Measurements from ENCODE around the gene KBTBD8. TPM values are rescaled to one million over a fixed set of nuclear protein-coding genes. Genes with fewer than 3 reads are reported as not detected.

The KBTBD8 gene
- total and polyA plus RNA-seq, 4 donors, result 0.10 to 3.1 (median 1.5) TPM

GRCh38 chr3:67034371-67034770, 36.3 kb downstream of the KBTBD8 start:
- DNase-seq (no peak), ATAC-seq (ENCODE audit: low FRiP score) (no peak)
- WGBS, 2 donors, result 86 to 91% methylated on average over 3 of the region's 3 CpGs
- Histone ChIP-seq H3K27me3 (ENCODE audit: control insufficient read depth in 1 of 2, insufficient read depth in 2 of 2, low read length in 1 of 2) (no peaks in the 10 kb centered on the region), H3K27ac (ENCODE audit: low read depth in 1 of 2, low read length in 2 of 2) (no peak overlapping the region), H3K9me3 (ENCODE audit: control insufficient read depth, low read length) (no peaks in the 10 kb centered on the region), H3K4me1 (ENCODE audit: control insufficient read depth in 1 of 2, insufficient read depth in 2 of 2, low read length in 2 of 2) (no peaks in the 10 kb centered on the region), H3K4me3 (ENCODE audit: low read length in 2 of 2) (no peak overlapping the region), H3K36me3 (ENCODE audit: control insufficient read depth in 1 of 2, insufficient read depth in 2 of 2, low read length in 1 of 2) (no peaks in the 10 kb centered on the region)
- intact Hi-C loops (cut with DNase I), result no loop called here

DNA sequence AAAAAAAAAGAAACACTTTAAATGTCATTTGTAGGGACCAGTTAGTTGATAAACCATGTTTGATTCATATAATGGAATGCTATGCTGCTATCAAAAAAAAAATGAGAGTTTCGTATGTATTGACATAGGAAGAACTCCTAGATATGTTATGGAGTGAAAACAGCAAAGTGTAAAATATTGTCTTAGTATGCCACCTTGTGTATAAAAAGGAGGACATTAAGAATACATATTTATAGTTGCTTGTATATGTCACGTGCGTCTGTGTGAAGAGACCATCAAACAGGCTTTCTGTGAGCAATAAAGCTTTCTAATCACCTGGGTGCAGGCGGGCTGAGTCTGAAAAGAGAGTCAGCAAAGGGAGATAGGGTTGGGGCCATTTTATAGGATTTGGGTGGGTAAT, 39.5 kb downstream of the KBTBD8 start:
- Histone ChIP-seq H3K4me1 (ENCODE audit: control insufficient read depth in 1 of 2, insufficient read depth in 2 of 2, low read length in 2 of 2) (no peaks in the 10 kb centered on the region), H3K27ac (ENCODE audit: low read depth in 1 of 2, low read length in 2 of 2) (no peak overlapping the region), H3K36me3 (ENCODE audit: control insufficient read depth in 1 of 2, insufficient read depth in 2 of 2, low read length in 1 of 2) (no peaks in the 10 kb centered on the region), H3K4me3 (ENCODE audit: low read length in 2 of 2) (no peak overlapping the region), H3K9me3 (ENCODE audit: control insufficient read depth, low read length) (no peaks in the 10 kb centered on the region), H3K27me3 (ENCODE audit: control insufficient read depth in 1 of 2, insufficient read depth in 2 of 2, low read length in 1 of 2) (no peaks in the 10 kb centered on the region)
- intact Hi-C loops (cut with DNase I), result no loop called here
- no peak for DNase-seq
- WGBS, 2 donors, result 76 to 80% methylated on average over 4 of the region's 4 CpGs
- ATAC-seq (ENCODE audit: low FRiP score), result no peak

DNA sequence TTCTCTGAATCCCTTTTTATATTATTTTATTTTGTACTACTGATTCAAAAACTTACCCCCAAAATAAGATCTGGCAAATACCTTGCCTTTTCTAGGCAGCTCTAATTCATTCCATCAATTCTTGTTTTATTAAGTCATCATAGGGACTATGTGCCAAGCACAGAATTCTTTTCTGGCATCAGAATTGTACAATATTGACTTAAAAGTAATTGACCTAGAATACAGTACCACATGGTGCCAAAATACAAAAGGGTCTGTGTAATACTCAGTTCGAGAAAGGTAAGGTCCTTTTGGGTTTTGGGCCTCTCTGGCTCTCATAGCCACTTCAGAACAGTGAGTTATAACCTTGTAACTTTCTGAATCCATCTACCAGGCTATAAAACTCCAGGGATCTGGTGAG, 46.2 kb downstream of the KBTBD8 start:
- intact Hi-C loops (cut with DNase I), result no loop called here
- H3K27me3 ChIP-seq (ENCODE audit: control insufficient read depth in 1 of 2, insufficient read depth in 2 of 2, low read length in 1 of 2), result no peaks in the 10 kb centered on the region
- no peaks in the 10 kb centered on the region for H3K4me1 ChIP-seq (ENCODE audit: control insufficient read depth in 1 of 2, insufficient read depth in 2 of 2, low read length in 2 of 2)
- ATAC-seq (ENCODE audit: low FRiP score) (no peak), DNase-seq (no peak)
- no peak overlapping the region for H3K27ac ChIP-seq (ENCODE audit: low read depth in 1 of 2, low read length in 2 of 2)
- H3K4me3 ChIP-seq (ENCODE audit: low read length in 2 of 2), result no peak overlapping the region
- no peaks in the 10 kb centered on the region for H3K9me3 ChIP-seq (ENCODE audit: control insufficient read depth, low read length)
- WGBS, 2 donors, result 3 to 10% methylated on average over 1 of the region's 1 CpG
- no peaks in the 10 kb centered on the region for H3K36me3 ChIP-seq (ENCODE audit: control insufficient read depth in 1 of 2, insufficient read depth in 2 of 2, low read length in 1 of 2)

DNA sequence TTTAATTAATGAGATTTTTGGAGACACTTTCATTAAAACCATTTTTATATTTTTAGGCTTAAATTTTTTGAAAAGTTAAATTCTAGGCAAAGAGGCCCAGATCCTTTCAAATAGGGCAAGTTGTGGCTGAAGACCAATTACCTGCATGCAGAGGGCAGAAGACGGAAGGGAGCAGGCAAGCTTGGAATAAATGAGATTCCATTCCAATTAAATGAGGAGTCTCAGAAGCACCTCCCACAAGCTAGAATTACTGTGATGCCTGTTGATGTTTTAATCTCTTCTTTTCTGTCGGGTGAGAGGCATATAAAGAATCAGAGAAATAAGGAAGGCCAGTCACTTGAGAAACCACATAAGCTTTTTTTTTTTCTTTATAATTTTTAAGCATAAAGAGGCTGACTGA, 46.8 kb downstream of the KBTBD8 start:
- WGBS, 2 donors, result 85 to 87% methylated on average over 2 of the region's 2 CpGs
- intact Hi-C loops (cut with DNase I), result no loop called here
- no peak overlapping the region for H3K27ac ChIP-seq (ENCODE audit: low read depth in 1 of 2, low read length in 2 of 2)
- no peak for ATAC-seq (ENCODE audit: low FRiP score)
- no peaks in the 10 kb centered on the region for H3K27me3 ChIP-seq (ENCODE audit: control insufficient read depth in 1 of 2, insufficient read depth in 2 of 2, low read length in 1 of 2)
- H3K36me3 ChIP-seq (ENCODE audit: control insufficient read depth in 1 of 2, insufficient read depth in 2 of 2, low read length in 1 of 2), result no peaks in the 10 kb centered on the region
- no peaks in the 10 kb centered on the region for H3K4me1 ChIP-seq (ENCODE audit: control insufficient read depth in 1 of 2, insufficient read depth in 2 of 2, low read length in 2 of 2)
- H3K9me3 ChIP-seq (ENCODE audit: control insufficient read depth, low read length), result no peaks in the 10 kb centered on the region
- DNase-seq, result no peak
- H3K4me3 ChIP-seq (ENCODE audit: low read length in 2 of 2), result no peak overlapping the region

- no peak overlapping the region for H3K27ac ChIP-seq (ENCODE audit: low read depth in 1 of 2, low read length in 2 of 2)
- no peaks in the 10 kb centered on the region for H3K36me3 ChIP-seq (ENCODE audit: control insufficient read depth in 1 of 2, insufficient read depth in 2 of 2, low read length in 1 of 2)
- no peaks in the 10 kb centered on the region for H3K4me1 ChIP-seq (ENCODE audit: control insufficient read depth in 1 of 2, insufficient read depth in 2 of 2, low read length in 2 of 2)
- 93 to 95% methylated on average over 5 of the region's 5 CpGs for WGBS, 2 donors
- DNase-seq (no peak), ATAC-seq (ENCODE audit: low FRiP score) (no peak)
- intact Hi-C loops (cut with DNase I), result no loop called here
- no peaks in the 10 kb centered on the region for H3K9me3 ChIP-seq (ENCODE audit: control insufficient read depth, low read length)
- H3K4me3 ChIP-seq (ENCODE audit: low read length in 2 of 2), result no peak overlapping the region
- H3K27me3 ChIP-seq (ENCODE audit: control insufficient read depth in 1 of 2, insufficient read depth in 2 of 2, low read length in 1 of 2), result no peaks in the 10 kb centered on the region
These were observed 47.8 kb downstream of the KBTBD8 start for GRCh38 chr3:67045711-67046465.

DNA sequence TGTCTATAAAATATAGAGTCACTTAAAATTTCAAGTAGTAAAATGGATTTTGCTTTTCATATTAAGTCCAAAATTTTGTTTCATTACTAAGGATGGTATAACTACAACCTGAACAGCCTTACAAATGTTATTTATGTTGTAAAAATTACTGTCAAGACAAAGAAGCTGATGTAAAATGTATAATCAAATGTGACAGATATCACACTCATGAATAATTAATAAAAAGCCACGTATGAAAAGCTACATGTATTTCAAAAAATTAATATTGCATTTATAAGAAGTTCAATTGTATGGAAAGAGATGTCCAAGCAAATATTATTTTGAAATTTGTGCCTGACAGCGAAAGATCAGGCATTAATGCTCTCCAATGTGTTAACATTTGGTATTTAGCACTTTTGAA, 48.9 kb downstream of the KBTBD8 start:
- Histone ChIP-seq H3K9me3 (ENCODE audit: control insufficient read depth, low read length) (no peaks in the 10 kb centered on the region), H3K4me3 (ENCODE audit: low read length in 2 of 2) (no peak overlapping the region), H3K4me1 (ENCODE audit: control insufficient read depth in 1 of 2, insufficient read depth in 2 of 2, low read length in 2 of 2) (no peaks in the 10 kb centered on the region), H3K27ac (ENCODE audit: low read depth in 1 of 2, low read length in 2 of 2) (no peak overlapping the region), H3K27me3 (ENCODE audit: control insufficient read depth in 1 of 2, insufficient read depth in 2 of 2, low read length in 1 of 2) (no peaks in the 10 kb centered on the region), H3K36me3 (ENCODE audit: control insufficient read depth in 1 of 2, insufficient read depth in 2 of 2, low read length in 1 of 2) (no peaks in the 10 kb centered on the region)
- DNase-seq (no peak), ATAC-seq (ENCODE audit: low FRiP score) (no peak)
- WGBS, 2 donors, result 85 to 89% methylated on average over 2 of the region's 2 CpGs
- intact Hi-C loops (cut with DNase I), result no loop called here

DNA sequence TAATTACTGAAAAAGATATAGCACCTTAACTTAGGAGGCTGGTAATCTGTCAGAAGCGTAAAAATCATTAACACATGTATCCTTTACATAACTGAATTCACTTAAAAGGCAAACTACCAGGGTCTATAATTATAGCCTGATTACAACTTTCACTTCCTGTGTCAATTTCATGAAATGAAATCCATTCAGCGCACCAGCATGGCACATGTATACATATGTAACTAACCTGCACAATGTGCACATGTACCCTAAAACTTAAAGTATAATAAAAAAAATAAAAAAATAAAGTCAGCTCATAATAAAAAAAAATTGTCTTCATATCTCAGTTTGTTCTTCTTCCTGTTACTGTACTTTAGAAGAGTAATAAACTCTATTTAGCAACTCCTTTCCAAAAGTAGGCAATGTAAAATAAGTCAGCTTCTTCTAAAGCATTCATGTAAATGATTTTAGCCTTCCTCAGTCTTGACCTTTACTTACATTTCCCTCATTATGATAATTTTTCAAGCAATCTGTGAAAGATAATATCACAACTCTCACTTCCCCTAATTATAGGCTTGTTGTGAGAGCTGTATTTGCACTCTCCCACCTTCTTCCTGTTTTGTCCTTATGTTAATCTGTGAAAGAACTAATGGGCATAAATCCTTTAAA, 50.1 kb downstream of the KBTBD8 start:
- Histone ChIP-seq H3K27me3 (ENCODE audit: control insufficient read depth in 1 of 2, insufficient read depth in 2 of 2, low read length in 1 of 2) (no peaks in the 10 kb centered on the region), H3K4me3 (ENCODE audit: low read length in 2 of 2) (no peak overlapping the region), H3K9me3 (ENCODE audit: control insufficient read depth, low read length) (peaks cover 1% of the 10 kb centered on the region), H3K27ac (ENCODE audit: low read depth in 1 of 2, low read length in 2 of 2) (no peak overlapping the region), H3K4me1 (ENCODE audit: control insufficient read depth in 1 of 2, insufficient read depth in 2 of 2, low read length in 2 of 2) (no peaks in the 10 kb centered on the region), H3K36me3 (ENCODE audit: control insufficient read depth in 1 of 2, insufficient read depth in 2 of 2, low read length in 1 of 2) (no peaks in the 10 kb centered on the region)
- no peak for DNase-seq
- no peak for ATAC-seq (ENCODE audit: low FRiP score)
- intact Hi-C loops (cut with DNase I), result no loop called here
- WGBS, 2 donors, result 87 to 97% methylated on average over 2 of the region's 2 CpGs

DNA sequence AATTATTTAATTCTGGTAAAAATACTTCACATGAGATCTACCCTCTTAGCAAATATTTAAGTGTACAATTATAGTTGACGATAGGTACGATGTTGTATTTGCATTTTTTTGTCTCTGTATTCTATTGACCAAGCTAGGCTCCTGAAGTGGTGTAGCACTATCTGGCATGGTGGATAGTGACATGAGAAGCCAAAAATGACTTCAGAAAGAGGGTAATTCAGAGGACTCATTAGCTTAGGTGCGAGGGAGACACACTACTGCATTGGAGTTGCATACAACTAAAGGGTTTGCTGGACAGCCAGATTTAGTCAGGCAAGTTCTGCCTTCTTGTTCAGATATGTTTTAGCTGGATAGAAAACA, 50.6 kb downstream of the KBTBD8 start:
- Histone ChIP-seq H3K27ac (ENCODE audit: low read depth in 1 of 2, low read length in 2 of 2) (no peak overlapping the region), H3K27me3 (ENCODE audit: control insufficient read depth in 1 of 2, insufficient read depth in 2 of 2, low read length in 1 of 2) (no peaks in the 10 kb centered on the region), H3K9me3 (ENCODE audit: control insufficient read depth, low read length) (peaks cover 1% of the 10 kb centered on the region), H3K36me3 (ENCODE audit: control insufficient read depth in 1 of 2, insufficient read depth in 2 of 2, low read length in 1 of 2) (no peaks in the 10 kb centered on the region), H3K4me1 (ENCODE audit: control insufficient read depth in 1 of 2, insufficient read depth in 2 of 2, low read length in 2 of 2) (no peaks in the 10 kb centered on the region), H3K4me3 (ENCODE audit: low read length in 2 of 2) (no peak overlapping the region)
- no peak for DNase-seq
- 86 to 87% methylated on average over 3 of the region's 3 CpGs for WGBS, 2 donors
- no peak for ATAC-seq (ENCODE audit: low FRiP score)
- intact Hi-C loops (cut with DNase I), result no loop called here

- Histone ChIP-seq H3K9me3 (ENCODE audit: control insufficient read depth, low read length) (peaks cover 3% of the 10 kb centered on the region), H3K27ac (ENCODE audit: low read depth in 1 of 2, low read length in 2 of 2) (no peak overlapping the region), H3K4me1 (ENCODE audit: control insufficient read depth in 1 of 2, insufficient read depth in 2 of 2, low read length in 2 of 2) (no peaks in the 10 kb centered on the region), H3K27me3 (ENCODE audit: control insufficient read depth in 1 of 2, insufficient read depth in 2 of 2, low read length in 1 of 2) (no peaks in the 10 kb centered on the region), H3K4me3 (ENCODE audit: low read length in 2 of 2) (no peak overlapping the region), H3K36me3 (ENCODE audit: control insufficient read depth in 1 of 2, insufficient read depth in 2 of 2, low read length in 1 of 2) (no peaks in the 10 kb centered on the region)
- ATAC-seq (ENCODE audit: low FRiP score), result no peak
- 94 to 96% methylated on average over 2 of the region's 2 CpGs for WGBS, 2 donors
- intact Hi-C loops (cut with DNase I), result no loop called here
- DNase-seq, result no peak
These were observed 61.3 kb downstream of the KBTBD8 start for GRCh38 chr3:67059443-67059842.

All from aorta (tissue), 5 donors.